Measurements from ENCODE around the gene NT5DC4.
"Not testable (repeated sequence)": the region's sequence is repeated elsewhere in the genome, so short reads cannot be mapped to it uniquely, and the experiment has no call there.

The NT5DC4 gene

DNA sequence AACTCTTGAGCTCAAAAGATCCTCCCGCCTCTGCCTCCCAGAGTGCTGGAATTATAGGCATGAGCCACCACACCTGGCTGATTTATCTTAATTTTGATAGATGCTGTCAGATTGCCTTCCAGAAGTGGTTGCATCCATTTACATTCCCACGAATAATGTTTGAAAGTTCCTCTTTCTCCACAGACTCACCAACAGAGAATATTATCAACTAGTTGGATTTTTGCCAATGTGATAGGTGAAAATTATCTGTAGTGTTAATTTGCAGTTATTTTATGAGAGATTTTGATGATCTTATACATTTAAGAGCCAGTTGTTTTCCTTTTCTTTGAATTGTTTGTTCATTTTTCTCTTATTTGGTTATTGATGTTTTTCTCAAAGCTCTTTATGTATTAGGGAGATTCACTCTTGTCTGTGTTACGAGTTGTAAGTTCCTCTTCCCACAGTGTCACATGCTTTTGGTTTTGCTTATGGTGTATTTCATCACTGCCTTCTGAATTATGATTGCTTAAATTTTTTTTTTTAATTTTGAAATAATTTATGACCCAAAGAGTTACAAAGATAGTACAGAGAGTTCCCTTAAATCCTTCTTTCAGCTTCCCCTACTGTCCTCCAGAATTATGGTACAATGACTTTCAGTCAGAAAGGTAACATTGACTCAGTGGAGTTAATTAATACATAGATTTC lies 20.7 kb upstream of the NT5DC4 start:
- DNase-seq (ENCODE audit: low read depth in 3 of 3) = no peak

DNA sequence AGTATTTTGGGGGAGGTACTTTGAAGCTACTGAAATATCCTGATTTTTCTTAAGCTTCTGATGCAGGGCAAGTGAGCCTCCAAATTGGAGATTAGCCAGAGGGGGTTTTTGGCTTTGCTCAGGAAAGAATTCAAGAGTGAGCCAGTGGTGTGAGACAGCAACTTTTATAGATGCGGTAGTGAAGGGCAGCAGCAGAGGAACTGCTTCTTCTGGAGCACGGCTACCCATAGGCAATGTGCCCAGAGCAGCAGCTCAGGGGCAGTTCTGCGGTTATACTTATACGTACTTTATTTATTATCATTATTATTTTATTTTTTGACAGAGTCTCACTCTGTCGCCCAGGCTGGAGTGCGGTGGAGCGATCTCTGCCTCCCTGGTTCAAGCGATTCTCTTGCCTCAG lies 19.8 kb upstream of the NT5DC4 start:
- no peak for DNase-seq (ENCODE audit: low read depth in 3 of 3)

DNA sequence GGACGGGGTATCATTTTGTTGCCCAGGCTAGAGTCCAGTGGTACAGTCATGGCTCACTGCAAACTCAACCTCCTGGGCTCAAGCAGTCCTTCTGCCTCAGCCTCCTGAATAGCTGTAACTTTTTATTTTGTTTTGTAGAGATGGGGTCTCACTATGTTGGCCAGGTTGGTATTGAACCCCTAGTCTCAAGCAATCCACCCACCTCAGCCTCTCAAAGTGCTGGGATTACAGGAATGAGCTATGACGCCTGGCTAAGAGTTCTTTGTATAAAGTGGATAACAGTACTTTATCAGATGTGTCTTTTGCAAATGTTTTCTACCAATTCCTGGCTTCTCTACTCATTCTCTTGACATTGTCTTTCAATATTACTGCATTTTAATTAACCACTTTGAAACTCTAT lies 17.1 kb upstream of the NT5DC4 start:
- no peak for DNase-seq (ENCODE audit: low read depth in 3 of 3)

DNA sequence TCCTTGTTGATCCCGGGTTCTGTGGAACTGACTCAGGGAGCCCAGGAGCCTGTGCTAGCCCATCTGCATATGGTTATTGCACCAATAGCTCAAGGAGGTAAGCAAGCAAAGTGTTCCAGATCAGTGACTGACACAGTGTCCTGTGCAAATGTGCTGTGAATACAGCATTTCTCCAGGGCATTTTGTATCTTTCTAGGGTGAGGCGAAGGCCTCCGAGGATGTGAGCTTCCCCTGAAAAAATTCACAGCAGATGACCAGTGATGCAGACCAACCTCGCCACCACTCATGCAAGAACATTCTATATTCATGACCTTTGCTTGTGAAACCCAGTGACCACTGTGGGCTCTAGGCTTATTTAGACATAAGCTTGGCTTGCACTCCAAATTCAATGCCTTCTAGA lies 15.2 kb upstream of the NT5DC4 start:
- no peak for DNase-seq (ENCODE audit: low read depth in 3 of 3)

DNA sequence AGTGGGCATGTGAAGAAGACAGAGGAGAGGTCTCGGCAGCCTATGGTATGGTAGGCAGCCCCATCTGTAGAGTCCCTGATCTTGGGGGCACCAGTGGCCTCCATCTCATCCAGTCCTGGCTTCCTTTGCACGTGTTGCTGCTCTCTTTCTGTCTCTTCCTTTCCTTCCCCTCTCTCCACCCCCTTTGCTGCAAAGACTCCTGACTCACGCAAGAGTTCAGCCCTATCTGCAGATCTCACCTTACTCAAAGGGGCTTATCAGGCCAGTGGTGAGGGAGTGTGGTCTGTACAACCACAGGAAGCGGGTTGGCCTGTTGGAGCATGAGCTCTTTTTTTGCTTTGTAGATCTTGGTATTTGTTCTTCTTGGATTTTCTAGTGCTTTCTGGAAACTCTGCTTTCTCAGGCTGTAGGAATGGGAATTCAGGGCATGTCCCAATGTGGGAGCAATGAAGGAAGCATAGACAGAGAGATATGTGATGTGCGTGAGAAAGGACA lies 14.6 kb upstream of the NT5DC4 start:
- no peak for DNase-seq (ENCODE audit: low read depth in 3 of 3)

DNA sequence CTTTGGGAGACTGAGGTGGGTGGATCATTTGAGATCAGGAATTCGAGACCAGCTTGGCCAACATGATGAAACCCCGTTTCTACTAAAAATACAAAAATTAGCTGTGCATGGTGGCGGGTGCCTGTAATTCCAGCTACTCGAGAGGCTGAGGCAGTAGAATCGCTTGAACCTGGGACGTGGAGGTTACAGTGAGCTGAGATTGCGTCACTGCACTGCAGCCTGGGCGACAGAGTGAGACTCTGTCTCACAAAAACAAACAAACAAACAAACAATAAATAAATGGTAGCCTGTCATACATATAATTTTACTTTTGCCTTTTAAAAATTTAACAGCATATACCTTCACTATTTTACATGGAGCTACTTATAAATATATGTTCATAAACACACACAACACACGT lies 13.9 kb upstream of the NT5DC4 start:
- not testable (repeated sequence) for DNase-seq (ENCODE audit: low read depth in 3 of 3)

DNA sequence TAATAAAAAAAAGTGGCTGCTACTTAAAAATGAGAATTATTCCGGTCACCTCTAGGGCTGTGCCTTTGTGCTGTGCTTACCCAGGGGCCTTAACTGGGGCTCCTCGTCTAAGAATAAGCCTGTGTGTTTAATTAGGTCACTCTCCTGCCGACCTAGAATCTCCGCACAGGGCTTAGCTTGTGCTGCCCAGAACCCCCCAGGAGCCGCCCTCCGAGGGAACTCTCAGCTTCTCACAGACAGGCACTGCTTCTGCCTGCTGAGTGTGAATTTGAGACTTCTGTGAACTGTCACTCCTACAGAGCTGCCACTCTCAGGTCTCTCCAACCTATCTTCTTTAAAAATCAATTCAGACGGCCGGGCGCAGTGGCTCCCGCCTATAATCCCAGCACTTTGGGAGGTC lies 11.9 kb upstream of the NT5DC4 start:
- DNase-seq (ENCODE audit: low read depth in 3 of 3) = no peak

DNA sequence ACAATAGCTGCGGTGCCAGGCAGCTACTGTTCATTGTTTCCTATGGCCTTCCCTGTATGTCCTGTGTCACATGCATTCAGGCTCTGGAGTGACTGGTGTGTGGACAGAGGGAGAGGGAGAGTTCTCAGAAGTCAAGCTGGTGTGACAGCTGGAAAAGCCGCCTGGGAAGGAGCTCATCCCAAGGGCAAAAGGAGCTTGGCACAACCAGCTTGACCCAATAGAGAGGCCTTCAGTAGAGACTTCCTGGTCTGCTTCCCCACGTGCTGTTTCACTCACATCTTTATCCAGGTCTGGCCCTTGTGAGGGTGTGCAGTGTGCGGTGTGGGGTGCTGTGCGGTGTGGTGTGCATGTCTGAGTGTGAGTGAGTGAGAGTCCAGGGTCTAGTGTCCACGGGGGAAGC lies 11.1 kb upstream of the NT5DC4 start:
- DNase-seq (ENCODE audit: low read depth in 3 of 3) = no peak

DNA sequence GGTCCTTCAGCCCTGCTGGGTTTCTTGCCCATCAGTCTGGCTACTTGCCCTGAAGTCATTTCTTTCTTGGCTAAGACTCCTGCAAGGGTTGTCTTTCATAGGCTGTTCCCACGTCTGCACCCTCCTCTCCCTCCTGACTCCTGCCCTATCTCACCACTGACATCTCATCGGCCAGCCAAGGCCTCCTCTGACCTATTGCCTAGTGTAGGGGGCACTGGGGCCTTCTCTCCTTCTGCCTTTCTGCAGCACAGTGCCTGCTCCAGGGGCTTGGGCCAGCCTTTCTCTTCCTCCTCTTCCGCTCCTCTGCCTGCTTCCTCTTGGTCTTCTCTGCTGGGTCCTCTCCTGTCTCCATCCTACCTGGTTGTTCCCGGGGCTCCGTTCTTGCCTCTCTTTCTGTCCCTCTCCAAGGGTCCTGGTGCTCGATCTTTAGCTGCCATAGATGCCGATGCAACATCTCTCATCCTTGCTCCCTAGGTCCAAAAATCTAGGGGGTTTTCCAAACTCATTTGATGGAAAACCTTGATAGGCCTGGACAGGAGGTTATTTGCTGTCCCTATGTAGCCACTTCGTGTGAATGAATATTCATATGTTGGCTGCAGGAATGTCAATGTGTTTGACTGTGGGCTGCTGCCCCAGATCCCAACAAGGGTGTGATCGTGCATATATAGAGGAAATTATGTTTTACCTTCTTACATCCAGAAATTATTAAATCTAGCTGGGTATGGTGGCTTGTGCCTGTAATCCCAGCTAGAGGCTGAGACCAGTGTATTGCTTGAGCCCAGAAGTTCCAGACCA lies 9.7 kb upstream of the NT5DC4 start:
- no peak for DNase-seq (ENCODE audit: low read depth in 3 of 3)

DNA sequence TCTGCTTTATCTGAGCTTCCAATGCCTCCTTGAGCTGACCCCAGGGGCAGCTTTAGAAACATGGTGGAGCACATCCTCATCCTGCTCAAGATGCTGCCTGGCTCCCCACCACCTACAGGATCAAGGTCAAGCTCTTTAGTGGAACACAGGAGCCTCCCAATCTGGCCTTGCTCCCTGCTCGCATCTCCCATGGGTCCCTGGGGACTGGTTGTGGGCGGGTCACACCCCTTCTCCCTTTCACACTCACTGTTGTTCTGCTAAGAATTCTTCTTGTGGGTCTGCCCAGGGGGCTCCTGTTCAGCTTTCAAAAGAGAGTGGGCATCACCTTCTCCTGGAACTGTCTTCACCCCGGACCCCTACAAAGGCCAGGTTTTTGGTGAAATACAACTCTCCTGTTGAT lies 8.4 kb upstream of the NT5DC4 start:
- no peak for DNase-seq (ENCODE audit: low read depth in 3 of 3)

DNA sequence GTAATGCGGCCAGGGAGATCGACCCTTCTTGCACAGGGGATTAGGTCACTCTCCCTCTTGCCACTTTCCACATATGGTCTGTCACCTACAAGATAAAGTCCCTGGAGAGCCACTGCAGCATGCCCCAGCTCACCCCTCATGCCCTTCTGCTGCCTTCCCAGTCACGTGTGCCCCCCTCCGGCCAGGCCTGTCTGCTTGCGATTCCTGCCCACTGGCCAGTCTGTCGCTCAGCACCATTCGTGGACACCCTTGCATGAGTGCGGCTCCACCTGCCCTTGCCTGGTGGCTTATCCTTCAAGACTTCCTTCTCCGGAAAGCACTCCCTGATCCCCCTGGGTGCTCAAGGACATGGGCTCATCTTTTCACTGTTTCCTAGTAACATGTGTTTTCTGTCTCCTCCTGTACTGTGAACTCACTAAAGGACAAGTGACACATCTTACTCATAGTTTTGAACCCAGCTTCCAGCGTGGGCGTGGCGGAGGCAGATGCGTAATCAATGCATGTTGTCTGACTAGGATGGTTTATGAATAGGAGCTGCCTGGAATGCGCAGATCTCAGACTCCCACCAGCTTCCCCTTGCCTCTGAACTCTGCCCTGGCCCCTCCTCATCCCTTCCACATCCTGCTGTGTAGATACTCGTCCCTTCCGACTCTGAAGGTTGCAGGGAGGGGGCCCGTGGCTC lies 7.8 kb upstream of the NT5DC4 start:
- peak in 1 of 3 experiments; percentile 23 for DNase-seq (ENCODE audit: low read depth in 3 of 3)

DNA sequence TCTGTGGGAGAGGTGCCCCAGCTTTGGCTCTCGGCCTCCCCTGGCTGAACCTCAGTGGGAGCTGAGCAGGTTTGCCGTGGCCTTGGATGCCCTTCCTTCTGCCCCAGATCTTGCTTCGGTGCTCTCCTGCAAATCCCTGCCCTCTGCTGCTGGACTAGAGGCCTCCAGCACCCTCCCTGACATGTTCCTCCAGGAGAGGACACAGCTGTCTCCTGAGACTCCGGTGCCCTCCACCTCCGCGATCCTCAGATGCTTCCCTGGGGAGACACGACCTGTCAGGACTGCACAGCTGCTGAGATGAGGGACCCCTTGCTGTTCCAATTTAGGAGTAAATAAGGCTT lies 7.3 kb upstream of the NT5DC4 start:
- no peak for DNase-seq (ENCODE audit: low read depth in 3 of 3)

DNA sequence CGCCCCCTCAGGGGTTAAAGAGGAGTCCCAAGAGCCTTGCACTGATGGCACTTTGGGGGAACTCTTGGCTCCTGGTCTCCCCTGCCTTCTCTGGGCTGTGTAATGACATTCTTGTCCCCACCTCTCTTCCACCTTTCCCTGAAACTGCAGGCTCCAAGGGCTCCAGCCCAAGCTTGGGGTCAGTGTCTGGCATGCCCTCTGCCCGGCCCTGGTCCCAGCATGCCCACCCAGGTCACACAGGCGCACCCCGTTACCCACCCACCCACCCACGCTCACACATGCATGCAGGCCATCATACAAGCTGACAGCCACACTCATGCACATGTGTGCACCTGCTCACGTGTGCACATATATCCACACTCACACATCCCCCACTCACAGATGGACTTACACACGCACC lies 6.9 kb upstream of the NT5DC4 start:
- DNase-seq (ENCODE audit: low read depth in 3 of 3) = no peak

DNA sequence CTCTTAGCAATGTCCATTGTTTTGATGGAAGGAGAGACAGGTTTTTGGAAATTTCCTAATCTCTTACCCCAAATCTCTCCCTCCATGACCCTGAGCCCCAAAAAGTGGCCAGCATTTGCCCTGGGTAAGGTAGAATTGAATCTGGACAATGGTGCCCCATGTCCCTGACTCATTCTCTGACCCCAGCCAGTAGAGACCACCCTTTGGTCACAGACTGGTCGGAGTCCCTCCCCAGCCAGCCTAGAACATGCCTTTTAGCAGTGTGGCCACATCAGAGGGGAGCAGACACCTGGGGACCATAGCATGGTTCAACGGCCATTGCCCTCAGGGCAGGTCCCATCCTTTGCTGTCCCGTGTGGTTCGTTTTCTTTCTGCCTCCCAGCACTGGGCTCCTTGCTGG lies 6.5 kb upstream of the NT5DC4 start:
- no peak for DNase-seq (ENCODE audit: low read depth in 3 of 3)

DNA sequence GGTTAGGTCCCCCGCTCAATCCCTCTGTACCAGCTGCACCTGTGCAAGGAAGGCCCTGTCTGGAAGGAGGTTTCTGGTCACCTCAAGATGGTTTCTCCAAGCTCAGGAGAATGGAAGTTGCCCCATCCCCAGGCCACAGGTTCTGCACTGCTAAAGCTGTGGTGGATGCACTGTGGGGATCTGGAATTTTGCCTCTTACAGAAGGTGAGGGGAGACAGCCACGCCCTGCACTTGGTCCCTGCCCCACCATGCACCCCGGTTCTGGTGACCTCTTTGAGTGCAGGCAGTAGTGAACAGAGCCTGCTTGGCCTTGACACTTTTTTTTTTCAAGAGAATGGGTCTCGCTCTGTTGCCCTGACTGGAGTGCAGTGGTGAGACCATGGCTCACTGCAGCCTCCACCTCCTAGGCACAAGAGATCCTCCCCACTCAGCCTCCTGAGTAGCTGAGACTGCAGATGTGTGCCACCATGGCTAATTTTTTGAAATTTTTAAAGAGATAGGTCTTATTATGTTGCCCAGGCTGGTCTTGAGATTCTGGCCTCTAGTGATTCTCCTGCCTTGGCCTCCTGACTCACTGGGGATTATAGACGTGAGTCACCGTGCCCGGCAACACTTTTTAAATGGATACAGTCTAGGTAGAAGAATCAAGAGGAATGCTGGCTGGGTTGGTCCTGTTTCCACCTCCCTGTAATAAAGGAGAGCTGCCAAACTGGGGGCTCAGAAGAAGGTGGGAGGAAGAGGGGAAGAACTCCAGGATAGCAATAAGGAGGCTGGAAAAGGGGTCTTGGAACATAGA lies 5.8 kb upstream of the NT5DC4 start:
- DNase-seq (ENCODE audit: low read depth in 3 of 3) = no peak

DNA sequence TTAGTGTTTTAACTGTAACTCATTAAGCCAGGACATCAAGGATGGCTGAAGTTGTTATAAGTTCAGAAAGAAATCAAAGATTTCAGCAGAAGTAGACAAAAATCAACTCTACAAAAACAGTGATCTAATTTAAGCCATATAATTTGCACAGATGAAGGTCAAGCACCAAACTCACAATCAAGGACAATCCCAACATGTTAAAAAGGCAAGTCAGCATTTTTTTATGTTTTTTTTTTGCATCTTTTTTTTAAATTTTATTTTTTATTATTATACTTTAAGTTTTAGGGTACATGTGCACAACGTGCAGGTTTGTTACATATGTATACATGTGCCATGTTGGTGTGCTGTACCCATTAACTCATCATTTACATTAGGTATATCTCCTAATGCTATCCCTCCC lies 4.7 kb upstream of the NT5DC4 start:
- not testable (repeated sequence) for DNase-seq (ENCODE audit: low read depth in 3 of 3)

DNA sequence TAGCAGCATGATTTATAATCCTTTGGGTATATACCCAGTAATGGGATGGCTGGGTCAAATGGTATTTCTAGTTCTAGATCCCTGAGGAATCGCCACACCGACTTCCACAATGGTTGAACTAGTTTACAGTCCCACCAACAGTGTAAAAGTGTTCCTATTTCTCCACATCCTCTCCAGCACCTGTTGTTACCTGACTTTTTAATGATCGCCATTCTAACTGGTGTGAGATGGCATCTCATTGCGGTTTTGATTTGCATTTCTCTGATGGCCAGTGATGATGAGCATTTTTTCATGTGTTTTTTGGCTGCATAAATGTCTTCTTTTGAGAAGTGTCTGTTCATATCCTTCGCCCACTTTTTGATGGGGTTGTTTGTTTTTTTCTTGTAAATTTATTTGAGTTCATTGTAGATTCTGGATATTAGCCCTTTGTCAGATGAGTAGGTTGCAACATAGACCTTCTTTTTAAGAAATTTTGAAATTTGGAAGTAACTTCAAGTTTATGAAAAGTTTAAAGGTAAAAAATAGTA lies 3.9 kb upstream of the NT5DC4 start:
- DNase-seq (ENCODE audit: low read depth in 3 of 3) = not testable (repeated sequence)

DNA sequence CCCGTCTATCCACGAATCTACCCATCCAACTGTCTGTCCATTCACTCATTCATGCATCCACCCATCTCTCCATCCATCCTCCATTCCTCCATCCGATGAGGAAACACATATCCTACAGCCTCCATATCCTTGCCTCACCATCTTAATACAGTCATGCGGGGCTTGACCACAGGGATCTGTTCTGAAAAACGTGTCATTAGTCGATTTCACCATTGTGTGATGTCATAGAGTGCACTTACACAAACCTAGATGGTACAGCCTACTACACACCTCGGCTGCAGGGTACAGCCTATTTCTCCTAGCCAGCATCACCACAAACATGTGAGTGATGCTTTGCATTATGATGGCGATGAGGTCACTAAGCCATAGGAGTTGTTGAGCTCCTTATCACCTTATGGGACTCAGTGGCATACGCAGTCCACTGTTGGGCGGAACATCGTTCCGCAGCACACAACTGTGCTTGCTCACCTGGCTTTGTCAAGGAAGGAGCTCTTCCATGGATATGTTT lies 1.9 kb upstream of the NT5DC4 start:
- no peak for DNase-seq (ENCODE audit: low read depth in 3 of 3)

DNA sequence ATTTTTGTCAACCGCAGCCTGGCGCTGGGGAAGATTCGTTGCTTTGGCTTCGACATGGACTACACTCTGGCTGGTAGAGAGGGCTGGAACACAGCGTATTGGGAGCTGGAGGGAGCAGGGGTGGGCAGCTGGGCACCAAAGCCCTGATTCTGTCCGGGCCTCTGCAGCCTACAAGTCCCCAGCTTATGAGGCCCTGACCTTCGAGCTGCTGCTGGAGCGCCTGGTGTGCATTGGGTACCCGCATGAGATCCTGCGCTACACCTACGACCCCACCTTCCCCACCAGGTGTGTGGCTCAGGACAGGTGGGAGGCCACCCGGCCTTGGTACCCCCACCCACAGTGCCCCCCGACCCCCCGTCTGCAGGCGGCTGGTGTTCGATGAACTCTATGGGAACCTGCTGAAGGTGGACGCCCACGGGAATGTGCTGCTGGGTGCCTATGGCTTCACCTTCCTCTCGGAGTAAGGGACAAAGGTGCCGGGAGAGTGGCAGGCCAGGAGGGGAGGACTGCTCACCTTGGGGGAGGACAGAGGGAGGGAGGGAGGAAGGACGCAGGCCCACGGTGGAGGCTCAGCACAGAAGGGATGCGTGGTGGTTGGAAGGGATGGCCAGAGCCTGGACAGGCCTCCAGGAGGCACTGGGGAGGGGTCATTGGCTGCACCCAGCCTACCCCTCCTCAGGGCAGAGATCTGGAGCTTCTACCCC lies 1.2 kb downstream of the NT5DC4 start:
- no peak for DNase-seq (ENCODE audit: low read depth in 3 of 3)

DNA sequence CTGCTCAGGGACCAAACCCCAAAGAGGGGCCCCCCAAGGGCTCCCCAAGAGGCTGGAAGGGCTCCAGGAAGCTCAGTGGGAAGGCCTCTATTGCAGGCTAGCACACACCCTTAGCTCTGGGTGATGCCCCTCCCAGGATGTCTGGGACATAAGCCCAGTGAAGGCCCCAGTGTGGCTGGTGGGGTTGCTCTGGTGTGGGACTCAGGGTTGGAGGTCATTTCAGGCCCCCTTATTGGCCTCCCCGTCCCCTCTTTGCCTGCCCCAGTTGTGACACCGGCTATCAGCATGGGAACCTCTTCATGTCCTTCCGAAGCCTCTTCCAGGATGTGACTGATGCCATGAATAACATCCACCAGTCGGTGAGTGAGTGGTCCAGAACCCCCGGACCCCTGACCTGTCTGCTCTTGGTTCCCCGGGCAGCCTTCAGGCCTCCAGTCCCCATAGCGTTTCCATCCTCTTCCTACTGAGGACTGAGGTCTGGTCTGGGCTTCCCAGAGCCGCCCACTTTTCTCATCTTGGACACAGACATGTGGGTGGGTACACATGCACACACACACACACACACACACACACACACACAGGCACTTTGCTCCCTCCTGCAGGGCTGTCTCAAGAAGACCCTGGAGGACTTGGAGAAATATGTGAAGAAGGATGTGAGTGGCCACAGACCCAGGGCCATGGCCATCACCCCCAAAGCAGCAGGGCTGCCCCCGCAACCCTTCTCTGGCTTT lies 2.2 kb downstream of the NT5DC4 start:
- no peak for DNase-seq (ENCODE audit: low read depth in 3 of 3)
